ENCODE results near the gene APBA2. TPM values are rescaled to one million over a fixed set of nuclear protein-coding genes. Genes with fewer than 3 reads are reported as not detected.

The APBA2 gene
- total and polyA plus RNA-seq, 5 donors, result 0.17 to 0.95 (median 0.38) TPM

- no peaks in the 10 kb centered on the region for H3K27me3 ChIP-seq (ENCODE audit: control insufficient read depth, insufficient read depth)
- ATAC-seq, result no peak
- WGBS, result 87% methylated on average over 9 of the region's 9 CpGs
- no peak for DNase-seq
- H3K9me3 ChIP-seq (ENCODE audit: control insufficient read depth, low read length), result no peaks in the 10 kb centered on the region
- intact Hi-C loops (cut with DNase I), result no loop called here
- no peak overlapping the region for H3K27ac ChIP-seq (ENCODE audit: low read length)
- H3K4me1 ChIP-seq (ENCODE audit: control insufficient read depth, insufficient read depth, low read length), result no peaks in the 10 kb centered on the region
- no peak overlapping the region for H3K4me3 ChIP-seq (ENCODE audit: low read length)
Measured at GRCh38 chr15:28879551-28879950, 6.2 kb upstream of the APBA2 start.

GRCh38 chr15:28880680-28881079, 5.1 kb upstream of the APBA2 start:
- DNase-seq (no peak), ATAC-seq (no peak)
- intact Hi-C loops (cut with DNase I), result no loop called here
- no peaks in the 10 kb centered on the region for H3K27me3 ChIP-seq (ENCODE audit: control insufficient read depth, insufficient read depth)
- H3K27ac ChIP-seq (ENCODE audit: low read length), result no peak overlapping the region
- no peak overlapping the region for H3K4me3 ChIP-seq (ENCODE audit: low read length)
- no peaks in the 10 kb centered on the region for H3K9me3 ChIP-seq (ENCODE audit: control insufficient read depth, low read length)
- H3K4me1 ChIP-seq (ENCODE audit: control insufficient read depth, insufficient read depth, low read length), result no peaks in the 10 kb centered on the region
- WGBS, result 84% methylated on average over 5 of the region's 5 CpGs

DNA sequence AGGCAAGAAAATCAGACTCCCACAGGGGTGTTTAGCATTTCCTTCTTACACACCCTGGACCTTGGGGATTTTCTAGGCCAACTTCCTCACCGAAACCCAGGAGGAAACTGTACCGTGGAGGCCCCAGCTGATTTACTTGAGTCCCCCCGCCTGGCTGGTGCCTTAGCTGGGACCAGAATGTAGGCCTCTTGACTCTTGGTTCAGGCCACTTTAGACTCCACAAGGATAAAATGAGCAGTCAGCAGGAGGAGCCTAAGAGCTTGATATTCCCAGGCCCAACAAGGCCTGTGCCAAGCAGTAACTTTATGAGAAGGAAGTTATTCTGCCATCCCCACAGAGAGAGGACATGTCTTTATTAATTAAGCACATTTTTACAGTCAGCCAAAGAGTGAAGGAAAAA, 4.6 kb upstream of the APBA2 start:
- DNase-seq, result no peak
- no peak overlapping the region for H3K27ac ChIP-seq (ENCODE audit: low read length)
- H3K4me3 ChIP-seq (ENCODE audit: low read length), result no peak overlapping the region
- intact Hi-C loops (cut with DNase I), result no loop called here
- no peaks in the 10 kb centered on the region for H3K9me3 ChIP-seq (ENCODE audit: control insufficient read depth, low read length)
- no peaks in the 10 kb centered on the region for H3K4me1 ChIP-seq (ENCODE audit: control insufficient read depth, insufficient read depth, low read length)
- no peaks in the 10 kb centered on the region for H3K27me3 ChIP-seq (ENCODE audit: control insufficient read depth, insufficient read depth)
- WGBS, result 48% methylated on average over 3 of the region's 3 CpGs
- no peak for ATAC-seq

GRCh38 chr15:28881600-28881999, 4.2 kb upstream of the APBA2 start:
- no peak for ATAC-seq
- Histone ChIP-seq H3K4me1 (ENCODE audit: control insufficient read depth, insufficient read depth, low read length) (no peaks in the 10 kb centered on the region), H3K9me3 (ENCODE audit: control insufficient read depth, low read length) (no peaks in the 10 kb centered on the region), H3K4me3 (ENCODE audit: low read length) (no peak overlapping the region), H3K27ac (ENCODE audit: low read length) (no peak overlapping the region), H3K27me3 (ENCODE audit: control insufficient read depth, insufficient read depth) (no peaks in the 10 kb centered on the region)
- DNase-seq, result no peak
- 97% methylated on average over 1 of the region's 1 CpG for WGBS
- intact Hi-C loops (cut with DNase I), result no loop called here

DNA sequence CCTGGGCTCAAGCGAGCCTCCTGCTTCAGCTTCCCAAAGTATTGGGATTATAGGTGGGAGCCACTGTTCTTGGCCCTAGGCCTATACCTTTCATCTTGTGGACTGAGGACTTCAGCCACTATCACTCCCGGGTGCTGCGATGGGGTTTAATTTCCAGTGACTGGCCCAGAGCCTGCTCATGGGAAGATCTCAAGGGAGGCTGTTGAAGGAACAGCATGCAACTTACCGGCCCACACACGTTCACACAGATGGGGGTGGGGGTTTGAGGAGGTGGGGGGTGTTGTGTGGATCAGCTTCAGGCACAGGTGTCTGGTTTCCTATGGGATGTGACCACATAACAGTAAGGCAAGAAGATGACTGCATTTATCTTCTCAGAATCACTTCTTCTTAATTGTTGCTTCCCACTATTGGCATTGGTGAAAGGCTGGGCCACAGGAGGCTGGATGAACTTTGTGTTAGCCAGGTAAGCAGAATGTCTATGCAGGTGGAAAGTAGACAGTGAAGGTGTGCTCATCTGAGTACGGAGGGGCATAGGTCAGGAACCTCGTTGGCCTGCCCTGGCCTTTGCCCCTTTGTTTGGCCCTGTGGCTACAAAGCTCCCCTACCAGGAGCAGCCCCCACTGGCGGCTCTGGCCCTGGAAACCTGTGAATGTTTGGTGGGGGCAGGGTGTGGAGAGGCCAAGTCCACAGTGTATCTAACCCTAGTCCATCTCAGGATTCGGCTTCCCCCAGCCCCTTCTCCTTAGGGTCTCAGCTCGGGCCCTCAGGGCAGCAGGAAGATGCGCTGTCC, 1.4 kb upstream of the APBA2 start:
- intact Hi-C loops (cut with DNase I), result no loop called here
- H3K4me3 ChIP-seq (ENCODE audit: low read length), result no peak overlapping the region

GRCh38 chr15:28885128-28885629, 595 bp upstream of the APBA2 start:
- 29% methylated on average over 31 of the region's 31 CpGs for WGBS
- Histone ChIP-seq H3K27me3 (ENCODE audit: control insufficient read depth, insufficient read depth) (no peaks in the 10 kb centered on the region), H3K27ac (ENCODE audit: low read length) (no peak overlapping the region), H3K4me1 (ENCODE audit: control insufficient read depth, insufficient read depth, low read length) (no peaks in the 10 kb centered on the region), H3K4me3 (ENCODE audit: low read length) (peak overlapping the region; percentile 78), H3K9me3 (ENCODE audit: control insufficient read depth, low read length) (no peaks in the 10 kb centered on the region)
- peak in 1 of 2 donors; percentile 10 for ATAC-seq
- intact Hi-C loops (cut with DNase I), result no loop called here
- DNase-seq, result no peak

More for the DNA sequence above, 1.4 kb upstream of the APBA2 start:
- no peak overlapping the region for H3K27ac ChIP-seq (ENCODE audit: low read length)
- 88% methylated on average over 11 of the region's 11 CpGs for WGBS
- no peaks in the 10 kb centered on the region for H3K27me3 ChIP-seq (ENCODE audit: control insufficient read depth, insufficient read depth)
- H3K9me3 ChIP-seq (ENCODE audit: control insufficient read depth, low read length), result no peaks in the 10 kb centered on the region
- DNase-seq (no peak), ATAC-seq (no peak)
- no peaks in the 10 kb centered on the region for H3K4me1 ChIP-seq (ENCODE audit: control insufficient read depth, insufficient read depth, low read length)

DNA sequence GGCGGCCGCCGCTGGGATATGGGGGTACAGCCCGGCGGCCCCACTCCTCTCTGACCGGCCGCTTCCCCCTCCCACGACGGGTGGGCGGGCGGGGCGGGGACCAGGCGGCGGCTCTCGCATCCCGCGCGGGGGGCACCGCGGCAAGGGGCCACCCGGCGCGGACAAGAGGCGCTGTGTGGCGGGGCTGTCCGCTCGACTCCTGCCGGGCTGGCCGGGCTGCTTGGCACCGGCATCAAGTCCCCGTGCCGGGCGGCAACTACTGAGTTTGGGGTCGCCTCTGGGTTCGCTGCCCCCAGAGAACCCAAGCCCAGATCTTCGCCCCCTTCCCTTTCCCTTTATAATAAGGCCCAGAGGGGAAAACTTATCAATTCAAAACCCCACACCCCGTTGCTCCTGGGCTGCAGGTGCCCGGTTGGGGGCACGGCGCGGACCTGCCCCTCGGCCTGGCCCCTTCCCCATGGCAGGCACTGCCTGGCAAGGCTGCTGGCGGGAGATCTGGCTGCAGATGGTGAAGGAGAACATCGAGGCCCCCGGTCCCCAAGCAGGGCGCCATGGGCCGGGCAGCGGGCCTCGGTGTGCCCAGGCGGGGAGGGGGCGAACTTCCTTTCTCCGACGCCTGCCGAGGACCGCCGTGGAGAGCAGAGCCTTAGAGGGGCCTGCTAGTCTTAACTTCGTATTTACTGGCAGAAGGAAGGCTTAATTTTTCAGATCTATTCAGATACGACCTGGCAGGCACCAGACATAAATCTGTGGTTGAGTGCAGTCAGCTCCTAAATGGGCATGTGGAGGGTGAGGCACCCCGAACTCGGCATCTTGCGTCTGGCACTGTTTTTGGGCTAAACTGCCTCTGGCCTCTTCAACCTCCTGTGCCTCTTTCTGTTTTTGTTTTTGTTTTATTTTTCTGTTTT, 911 bp downstream of the APBA2 start:
- peak overlapping the region; percentile 78 for H3K4me3 ChIP-seq (ENCODE audit: low read length)
- H3K27ac ChIP-seq (ENCODE audit: low read length), result no peak overlapping the region
- intact Hi-C loops (cut with DNase I), result no loop called here
- no peaks in the 10 kb centered on the region for H3K9me3 ChIP-seq (ENCODE audit: control insufficient read depth, low read length)
- no peaks in the 10 kb centered on the region for H3K27me3 ChIP-seq (ENCODE audit: control insufficient read depth, insufficient read depth)
- no peaks in the 10 kb centered on the region for H3K4me1 ChIP-seq (ENCODE audit: control insufficient read depth, insufficient read depth, low read length)
- ATAC-seq (no peak), DNase-seq (no peak)
- WGBS, result 17% methylated on average over 61 of the region's 61 CpGs

DNA sequence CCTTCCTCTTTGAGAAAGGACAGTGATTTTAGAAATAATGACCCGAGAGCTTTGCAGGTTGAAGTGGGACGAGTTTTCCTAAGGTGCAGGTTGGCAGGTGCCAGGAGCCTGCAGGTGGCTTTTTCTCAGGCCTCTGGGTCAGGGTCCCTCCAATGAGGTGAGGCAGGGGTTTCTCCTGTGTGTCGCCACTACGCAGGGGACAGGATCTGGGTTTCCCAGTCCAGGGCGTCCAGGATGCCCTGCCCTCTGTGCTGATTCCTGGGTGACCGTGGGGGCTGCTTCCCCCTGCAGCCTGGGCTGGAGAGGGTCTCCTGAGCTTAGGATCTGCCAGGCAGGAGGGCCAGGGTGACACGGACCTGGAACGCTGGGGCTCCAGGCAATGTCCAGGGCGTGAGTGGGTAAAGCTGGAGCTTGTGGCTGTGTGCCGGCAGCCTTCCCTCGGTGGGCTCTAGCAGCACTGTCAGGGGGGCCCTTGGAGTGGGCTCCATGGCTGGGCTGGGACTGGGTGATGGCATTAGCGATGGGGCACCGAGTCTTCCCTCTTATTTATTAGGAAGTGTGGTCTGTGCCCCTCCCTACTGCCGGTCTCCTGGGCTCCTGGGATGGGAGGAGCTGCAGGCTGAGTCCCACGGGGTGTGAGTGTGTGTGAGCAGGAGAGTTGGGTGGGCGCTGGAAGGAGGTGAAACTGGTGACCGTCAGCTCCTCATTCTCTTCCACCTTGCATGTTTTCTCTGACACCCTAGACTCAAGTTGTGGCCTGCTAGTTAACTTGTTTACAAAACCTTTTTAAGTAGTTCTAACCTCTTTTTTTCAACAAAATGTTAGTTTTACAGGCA, 1.8 kb downstream of the APBA2 start:
- DNase-seq, result no peak
- H3K4me1 ChIP-seq (ENCODE audit: control insufficient read depth, insufficient read depth, low read length), result no peaks in the 10 kb centered on the region
- ATAC-seq, result no peak
- H3K27ac ChIP-seq (ENCODE audit: low read length), result no peak overlapping the region
- intact Hi-C loops (cut with DNase I), result no loop called here
- no peaks in the 10 kb centered on the region for H3K27me3 ChIP-seq (ENCODE audit: control insufficient read depth, insufficient read depth)
- H3K9me3 ChIP-seq (ENCODE audit: control insufficient read depth, low read length), result no peaks in the 10 kb centered on the region
- 77% methylated on average over 17 of the region's 17 CpGs for WGBS
- no peak overlapping the region for H3K4me3 ChIP-seq (ENCODE audit: low read length)

DNA sequence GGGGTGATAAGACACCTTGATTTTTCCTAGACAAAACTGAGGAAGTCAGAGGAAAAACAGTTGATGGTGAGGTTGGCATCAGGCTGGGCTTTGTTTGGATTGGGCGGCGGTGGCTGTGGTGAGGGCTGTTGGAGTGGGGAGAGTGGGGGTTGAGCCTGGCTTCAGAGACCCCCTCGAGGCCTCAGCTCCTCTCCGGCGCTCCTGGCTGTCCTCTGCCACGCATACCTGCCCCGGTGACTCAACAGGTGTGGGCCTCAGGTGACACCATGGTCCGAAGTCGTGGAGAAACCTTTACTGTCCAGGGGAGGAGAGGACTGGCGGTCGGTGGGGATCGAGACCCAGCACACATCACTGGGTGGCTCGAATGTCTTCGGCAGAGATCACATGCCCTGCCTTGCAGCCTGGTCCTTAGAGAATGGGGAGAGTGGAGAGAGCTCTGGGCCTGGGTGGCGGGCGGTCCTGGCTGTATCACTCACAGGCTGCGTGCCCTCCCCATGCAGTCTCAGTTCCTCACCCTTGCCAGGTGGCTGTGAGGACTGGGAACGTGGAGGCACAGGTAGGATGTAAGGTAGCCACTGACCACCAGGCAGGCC, 2.6 kb downstream of the APBA2 start:
- whole genome bisulfite sequencing, result 88% methylated on average over 18 of the region's 18 CpGs

DNA sequence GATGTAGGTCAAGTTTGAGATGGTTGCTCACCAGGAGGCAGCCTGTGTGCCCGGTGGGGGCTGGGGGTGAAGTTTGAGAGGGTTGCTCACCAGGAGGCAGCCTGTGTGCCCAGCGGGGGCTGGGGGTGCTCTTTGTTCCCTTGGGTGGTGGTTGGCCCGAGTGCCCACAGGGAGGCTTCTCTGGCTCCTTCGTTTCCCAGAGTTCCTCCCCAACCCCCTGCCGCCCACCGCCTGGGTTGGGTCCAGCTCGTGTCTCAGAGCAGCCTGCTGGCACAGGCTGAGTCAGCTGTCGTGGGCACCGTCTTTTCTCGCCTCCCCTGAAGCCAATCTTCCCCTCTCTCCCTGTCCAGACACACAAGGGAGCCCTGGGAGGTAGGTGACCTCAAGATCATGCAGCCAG, 3.1 kb downstream of the APBA2 start:
- H3K4me3 ChIP-seq (ENCODE audit: low read length), result no peak overlapping the region
- 82% methylated on average over 10 of the region's 10 CpGs for WGBS
- ATAC-seq, result no peak
- no peaks in the 10 kb centered on the region for H3K4me1 ChIP-seq (ENCODE audit: control insufficient read depth, insufficient read depth, low read length)
- DNase-seq, result no peak
- no peaks in the 10 kb centered on the region for H3K9me3 ChIP-seq (ENCODE audit: control insufficient read depth, low read length)
- no peak overlapping the region for H3K27ac ChIP-seq (ENCODE audit: low read length)
- H3K27me3 ChIP-seq (ENCODE audit: control insufficient read depth, insufficient read depth), result no peaks in the 10 kb centered on the region
- intact Hi-C loops (cut with DNase I), result no loop called here

More for the DNA sequence above, 2.6 kb downstream of the APBA2 start:
- DNase-seq (no peak), ATAC-seq (no peak)
- intact Hi-C loops (cut with DNase I), result no loop called here
- no peaks in the 10 kb centered on the region for H3K4me1 ChIP-seq (ENCODE audit: control insufficient read depth, insufficient read depth, low read length)
- no peak overlapping the region for H3K4me3 ChIP-seq (ENCODE audit: low read length)
- H3K9me3 ChIP-seq (ENCODE audit: control insufficient read depth, low read length), result no peaks in the 10 kb centered on the region
- H3K27me3 ChIP-seq (ENCODE audit: control insufficient read depth, insufficient read depth), result no peaks in the 10 kb centered on the region
- H3K27ac ChIP-seq (ENCODE audit: low read length), result no peak overlapping the region
